A549 (cell line): ENCODE data around the gene MAD1L1.

Experiments
- MYC ChIP-seq: IDR thresholded peaks from 2 replicates; pipeline ENCODE4 v1.6.1; 2012; ENCODE audit warnings: mild to moderate bottlenecking, inconsistent platforms, low read length, improper control_type of control experiment, borderline replicate concordance
- POLR2A ChIP-seq: IDR thresholded peaks from 2 replicates; pipeline ENCODE4 v1.6.1; 2012; ENCODE audit warnings: mild to moderate bottlenecking, low read length
- POLR2AphosphoS2 ChIP-seq: conservative IDR thresholded peaks from 2 replicates; pipeline ENCODE4 v1.6.1; 2012; ENCODE audit warnings: low read length, improper control_type of control experiment, inconsistent platforms
- SMC3 ChIP-seq: fragments of >200 bp; sonication (Bioruptor Twin); formaldehyde crosslinking; IDR thresholded peaks from 3 replicates; pipeline ENCODE4 v1.6.1; 2018; ENCODE audit warnings: inconsistent platforms
- TF ChIP-seq, protein P1 (sequence below): fragments of >200 bp; sonication (Bioruptor Twin); formaldehyde crosslinking; IDR thresholded peaks from 3 replicates; pipeline ENCODE4 v1.5.1; 2016

DNA sequence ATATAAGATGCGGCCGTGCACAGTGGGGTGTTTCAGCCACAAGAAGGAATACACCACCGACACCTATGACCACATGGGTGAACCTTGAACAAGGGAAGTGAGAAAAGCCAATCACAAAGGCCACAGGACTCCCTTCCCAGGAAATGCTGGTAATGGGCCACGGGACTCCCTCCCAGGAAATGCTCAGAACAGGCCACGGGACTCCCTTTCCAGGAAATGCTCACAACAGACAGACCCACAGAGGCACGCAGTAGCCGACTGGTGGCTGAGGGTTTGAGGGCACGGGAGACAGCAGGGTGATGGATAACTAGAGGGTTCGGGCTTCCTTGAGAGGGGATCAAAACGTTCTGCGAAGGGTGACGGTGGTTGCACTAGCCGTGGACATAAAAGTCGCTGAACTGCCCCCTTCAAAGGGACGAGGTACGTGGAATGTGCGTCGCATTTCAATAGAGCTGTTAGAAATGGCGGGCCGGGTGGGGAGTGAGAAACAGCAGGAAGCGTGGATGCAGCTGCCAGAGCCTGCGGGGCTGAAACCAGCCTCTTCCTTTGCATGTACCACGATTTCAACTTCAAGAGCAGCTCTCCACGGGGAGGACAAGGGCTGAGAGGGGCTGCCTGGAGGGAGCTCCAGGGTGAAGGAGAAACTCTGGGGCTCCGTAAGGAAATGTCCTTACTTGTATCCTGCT, 288.7 kb downstream of the MAD1L1 start:
- TF ChIP-seq, protein P1, sequence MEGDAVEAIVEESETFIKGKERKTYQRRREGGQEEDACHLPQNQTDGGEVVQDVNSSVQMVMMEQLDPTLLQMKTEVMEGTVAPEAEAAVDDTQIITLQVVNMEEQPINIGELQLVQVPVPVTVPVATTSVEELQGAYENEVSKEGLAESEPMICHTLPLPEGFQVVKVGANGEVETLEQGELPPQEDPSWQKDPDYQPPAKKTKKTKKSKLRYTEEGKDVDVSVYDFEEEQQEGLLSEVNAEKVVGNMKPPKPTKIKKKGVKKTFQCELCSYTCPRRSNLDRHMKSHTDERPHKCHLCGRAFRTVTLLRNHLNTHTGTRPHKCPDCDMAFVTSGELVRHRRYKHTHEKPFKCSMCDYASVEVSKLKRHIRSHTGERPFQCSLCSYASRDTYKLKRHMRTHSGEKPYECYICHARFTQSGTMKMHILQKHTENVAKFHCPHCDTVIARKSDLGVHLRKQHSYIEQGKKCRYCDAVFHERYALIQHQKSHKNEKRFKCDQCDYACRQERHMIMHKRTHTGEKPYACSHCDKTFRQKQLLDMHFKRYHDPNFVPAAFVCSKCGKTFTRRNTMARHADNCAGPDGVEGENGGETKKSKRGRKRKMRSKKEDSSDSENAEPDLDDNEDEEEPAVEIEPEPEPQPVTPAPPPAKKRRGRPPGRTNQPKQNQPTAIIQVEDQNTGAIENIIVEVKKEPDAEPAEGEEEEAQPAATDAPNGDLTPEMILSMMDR: no peak
- no peak for TF ChIP-seq SMC3
- TF ChIP-seq POLR2A: no peak
- TF ChIP-seq MYC: no peak
- no peak for TF ChIP-seq POLR2AphosphoS2
